HFF-Myc (cell line): ENCODE data around the gene SLIT1.

Source experiments
- DNase-seq: peaks from one replicate; pipeline ENCODE4 v3.0.0-alpha.2; 2011; ENCODE audit warnings: low read depth; ENCODE audit errors: extremely low read depth
- H3K4me3 ChIP-seq: replicated peaks from 2 replicates; pipeline ENCODE4 v1.5.1; 2011; ENCODE audit warnings: low read depth, mild to moderate bottlenecking, control low read depth, low read length
- CTCF ChIP-seq: IDR thresholded peaks from 2 replicates; pipeline ENCODE4 v1.5.1; 2012; ENCODE audit warnings: mild to moderate bottlenecking, low read depth, low read length, control low read depth; ENCODE audit errors: missing control alignments

Gene SLIT1

GRCh38 chr10:97154781-97155180 lies 31.0 kb downstream of the SLIT1 start:
- no peak for DNase-seq
- no peak overlapping the region for H3K4me3 ChIP-seq
- no peak for TF ChIP-seq CTCF

GRCh38 chr10:97154162-97154561 lies 31.6 kb downstream of the SLIT1 start:
- no peak for TF ChIP-seq CTCF
- H3K4me3 ChIP-seq, result no peak overlapping the region
- no peak for DNase-seq

GRCh38 chr10:97153270-97153850 lies 32.4 kb downstream of the SLIT1 start:
- DNase-seq, result peak; percentile 29
- H3K4me3 ChIP-seq, result no peak overlapping the region
- TF ChIP-seq CTCF, result no peak

- no peak for TF ChIP-seq CTCF
- no peak overlapping the region for H3K4me3 ChIP-seq
- no peak for DNase-seq
These were observed 34.3 kb downstream of the SLIT1 start for GRCh38 chr10:97151307-97151914.

GRCh38 chr10:97150616-97151015 lies 35.1 kb downstream of the SLIT1 start:
- H3K4me3 ChIP-seq, result no peak overlapping the region
- no peak for DNase-seq
- no peak for TF ChIP-seq CTCF

GRCh38 chr10:97150013-97150595 lies 35.7 kb downstream of the SLIT1 start:
- no peak for TF ChIP-seq CTCF
- no peak for DNase-seq

More at GRCh38 chr10:97150013-97150595, 35.7 kb downstream of the SLIT1 start:
- no peak overlapping the region for H3K4me3 ChIP-seq
